HG03521 (cell line): Measurements from ENCODE around the gene ACTR3C.
A peak's percentile ranks its signal among the peaks of the same experiment; 100 is the strongest.
"Not testable (repeated sequence)": the region's sequence is repeated elsewhere in the genome, so short reads cannot be mapped to it uniquely, and the experiment has no call there.

Experiments used
- ATAC-seq: cut with Tn5 transposase; IDR thresholded peaks from one replicate; pipeline ENCODE4 v1.9.1; 2021; ENCODE audit warnings: mild to moderate bottlenecking, moderate library complexity; ENCODE audit not compliant: unreplicated experiment

ACTR3C gene

DNA sequence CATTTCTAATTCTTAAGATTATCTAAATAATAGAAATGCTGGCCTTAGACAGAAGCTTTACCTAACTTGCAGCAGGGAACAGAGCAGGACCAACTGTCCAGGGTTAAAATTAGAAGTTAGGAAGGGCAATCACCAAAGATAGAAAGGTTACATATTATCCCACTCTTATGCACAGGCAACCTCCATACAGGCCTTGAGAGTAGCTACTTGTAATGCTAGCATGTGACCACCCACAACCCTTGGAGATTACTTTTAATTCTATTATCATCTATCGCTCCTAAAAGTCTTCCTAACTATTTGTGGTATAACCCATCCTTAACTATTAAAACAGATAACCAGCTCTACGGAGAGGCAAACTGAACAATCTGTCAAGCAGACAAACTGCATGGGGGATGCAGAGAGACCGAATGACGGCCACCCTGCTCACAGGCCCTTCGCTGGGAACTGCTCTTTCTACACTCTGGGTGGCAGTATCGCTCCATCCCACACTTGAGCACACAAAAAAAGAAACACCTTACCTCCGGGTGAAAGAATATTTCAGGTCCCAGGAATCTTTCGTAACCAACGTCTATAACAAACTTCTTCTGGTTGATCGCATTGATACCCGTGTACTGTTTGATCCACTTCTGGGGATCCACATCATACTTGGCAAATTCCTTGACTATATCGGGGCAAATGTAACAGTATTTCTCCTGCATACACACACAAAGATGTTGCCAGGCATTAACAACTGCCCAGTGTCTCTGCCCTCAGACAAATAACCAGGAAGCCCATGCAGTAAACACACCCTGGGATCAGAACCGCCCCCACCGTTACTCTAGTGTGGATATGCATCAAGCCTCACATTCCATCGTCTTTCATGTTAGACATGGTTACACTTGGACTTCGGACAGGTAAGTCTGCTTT lies 37.2 kb downstream of the ACTR3C start:
- peak; percentile 50 for ATAC-seq

DNA sequence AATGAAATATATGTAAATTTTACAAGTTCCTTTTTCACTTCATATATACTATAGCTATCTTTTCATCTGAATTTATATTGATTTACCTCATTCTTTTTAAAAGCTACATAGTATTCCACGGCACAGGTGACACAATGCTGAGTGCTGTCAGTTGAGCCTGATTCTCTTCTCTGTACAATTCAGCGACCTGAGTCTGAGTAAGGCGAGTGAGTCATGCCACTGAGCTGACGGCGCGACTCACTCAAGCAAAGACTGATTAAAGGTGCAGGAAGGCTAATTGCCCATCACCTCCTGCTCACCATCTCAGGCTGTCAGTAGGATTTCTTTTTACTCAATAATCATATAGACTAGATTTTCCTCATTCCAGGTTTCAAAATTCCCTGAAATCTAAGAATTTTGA lies 39.7 kb downstream of the ACTR3C start:
- ATAC-seq, result not testable (repeated sequence)

DNA sequence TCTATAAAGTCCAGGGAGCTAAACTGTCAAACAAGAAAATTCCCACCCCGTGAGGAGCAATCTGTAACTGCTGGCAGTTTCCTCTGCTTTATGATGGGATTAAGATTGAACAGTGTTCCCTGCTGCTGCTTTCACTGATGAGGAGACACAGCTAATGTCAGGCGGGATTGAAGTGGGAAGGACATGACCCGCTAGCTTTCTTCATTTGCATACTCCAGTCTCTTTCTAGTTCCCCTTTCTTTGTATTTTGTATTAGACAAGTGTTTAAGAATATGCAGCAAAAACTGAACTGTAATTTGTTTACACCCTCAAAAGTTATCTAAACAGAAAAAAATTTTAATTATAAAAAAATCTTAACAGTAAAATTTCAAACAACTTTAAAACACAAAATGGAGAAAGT lies 40.2 kb downstream of the ACTR3C start:
- not testable (repeated sequence) for ATAC-seq

DNA sequence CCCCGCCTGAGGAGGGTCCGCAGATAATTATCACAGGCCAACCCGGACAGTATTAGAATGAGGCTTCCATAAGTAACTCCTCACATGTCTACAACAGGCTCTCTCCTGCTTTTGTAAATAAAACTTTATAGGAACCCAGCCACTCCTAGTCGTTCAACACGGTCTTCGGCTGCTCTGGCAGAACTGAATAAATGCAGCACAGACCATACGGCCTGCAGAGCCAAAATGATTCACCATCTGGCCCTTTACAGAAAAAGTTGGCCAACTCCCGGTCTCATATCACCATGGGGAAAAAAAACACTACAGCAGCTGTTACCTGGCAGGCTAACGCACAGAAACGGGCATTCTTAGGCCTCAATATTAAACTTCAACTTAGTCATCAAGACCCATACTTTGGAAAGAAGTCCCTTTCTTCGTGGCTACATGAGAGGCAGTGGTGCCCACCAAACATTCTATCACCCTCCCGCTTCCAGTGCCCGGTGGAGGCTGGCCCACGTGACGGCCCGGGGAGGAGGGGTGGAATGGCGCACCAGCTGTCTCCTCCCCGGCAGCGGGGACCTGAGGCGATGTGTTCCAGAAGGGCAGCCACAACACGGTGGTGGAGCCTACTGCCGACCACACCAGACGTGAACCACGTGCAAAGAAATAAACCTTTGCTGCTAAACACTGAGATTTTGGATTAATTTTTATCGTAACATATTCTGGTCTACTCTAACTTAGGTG lies 41.5 kb downstream of the ACTR3C start:
- not testable (repeated sequence) for ATAC-seq

DNA sequence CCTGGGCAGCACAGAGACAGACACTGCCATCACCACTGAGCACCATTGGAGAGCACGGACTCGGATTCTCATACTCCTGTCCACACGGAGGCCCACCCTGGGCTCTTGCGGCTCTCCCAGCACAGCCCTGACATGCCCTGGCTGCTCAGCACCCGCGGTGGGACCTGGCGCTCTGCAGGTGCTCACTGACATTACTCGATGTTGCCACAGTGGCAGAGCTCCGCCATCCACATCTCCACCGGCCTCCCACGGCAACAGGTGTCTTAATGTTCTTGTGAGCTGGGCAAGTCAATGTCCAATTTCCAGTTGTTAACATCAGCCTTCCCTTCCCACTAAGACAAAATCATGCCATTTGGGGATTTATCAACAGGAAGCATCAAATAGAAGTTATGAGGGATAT lies 45.0 kb downstream of the ACTR3C start:
- not testable (repeated sequence) for ATAC-seq

DNA sequence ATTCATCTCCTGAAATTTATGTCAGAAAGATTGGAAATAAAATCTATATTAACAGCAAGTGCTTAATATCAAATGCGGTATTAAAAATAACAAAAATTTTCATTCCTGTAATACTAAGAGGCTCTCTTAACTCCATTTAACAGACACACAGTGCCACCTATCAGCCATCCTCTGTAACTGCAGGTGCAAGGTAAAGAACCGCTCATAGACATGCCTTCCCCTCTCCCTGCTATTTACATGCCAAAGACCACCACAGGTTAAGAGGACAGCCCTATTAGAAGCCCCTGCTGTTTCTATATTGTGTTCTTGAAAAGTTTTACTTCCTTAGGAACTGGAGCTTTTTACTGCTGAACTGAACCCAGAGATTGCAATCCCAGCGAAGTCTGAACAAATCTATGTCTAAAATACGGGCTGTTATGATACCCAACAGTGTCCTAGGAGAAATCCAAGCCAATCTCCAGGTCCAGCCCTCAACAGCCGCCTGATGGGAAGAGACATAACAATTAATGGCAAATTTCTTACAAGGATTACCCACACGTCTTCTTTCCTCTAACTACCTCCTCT lies 47.1 kb downstream of the ACTR3C start:
- not testable (repeated sequence) for ATAC-seq

DNA sequence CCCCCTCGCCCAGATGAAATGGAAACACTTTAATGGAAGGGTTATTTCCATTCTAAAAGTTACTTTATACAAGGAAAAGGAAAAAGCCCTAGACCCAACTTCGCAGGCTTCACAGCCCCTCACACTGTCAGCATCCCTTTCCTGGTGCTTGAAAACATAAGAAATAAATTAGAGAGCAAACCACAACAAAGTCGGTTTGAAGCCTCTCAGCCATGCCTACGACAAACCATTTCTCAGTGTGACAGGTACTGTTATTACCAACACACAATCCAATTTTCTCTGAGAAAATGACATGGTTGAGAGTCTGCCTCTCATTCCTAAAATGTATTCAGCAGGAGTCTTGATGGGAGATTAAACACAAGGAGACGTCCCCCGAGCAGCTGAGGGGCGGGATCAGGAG lies 51.4 kb downstream of the ACTR3C start:
- ATAC-seq, result not testable (repeated sequence)

DNA sequence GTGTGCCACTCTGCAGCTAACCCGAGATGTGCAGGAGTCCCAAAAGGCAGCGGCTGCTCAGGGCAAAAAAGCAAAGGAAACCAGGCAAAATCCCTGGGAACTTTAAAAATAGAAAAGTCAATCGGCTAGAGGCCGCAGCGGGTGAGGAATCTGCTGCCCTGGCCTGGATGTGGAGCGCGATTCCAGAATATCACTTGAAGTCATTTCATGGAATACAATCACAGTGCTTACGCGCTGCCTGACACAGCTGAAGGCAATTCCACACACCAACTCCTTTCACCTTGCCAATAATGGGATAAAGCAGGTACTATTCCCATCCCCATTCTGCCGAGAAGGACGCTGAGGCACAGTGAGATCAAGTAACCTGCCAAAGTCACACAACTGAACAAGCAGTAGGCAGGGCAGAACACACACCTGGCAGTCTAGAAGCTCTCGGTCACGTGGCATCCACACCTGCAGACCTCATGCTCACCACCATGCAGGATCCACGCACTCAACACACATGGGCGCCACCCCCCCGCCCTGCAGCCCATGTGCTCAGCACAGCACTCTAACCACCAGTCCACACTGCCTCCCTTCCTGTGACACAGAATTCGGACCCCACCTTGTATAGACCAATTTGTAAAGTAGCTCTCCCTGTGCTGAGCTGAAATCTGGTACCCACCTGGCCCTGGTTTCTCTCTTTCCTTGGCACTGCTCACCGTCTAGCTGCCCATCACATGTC lies 53.1 kb downstream of the ACTR3C start:
- ATAC-seq, result not testable (repeated sequence)

DNA sequence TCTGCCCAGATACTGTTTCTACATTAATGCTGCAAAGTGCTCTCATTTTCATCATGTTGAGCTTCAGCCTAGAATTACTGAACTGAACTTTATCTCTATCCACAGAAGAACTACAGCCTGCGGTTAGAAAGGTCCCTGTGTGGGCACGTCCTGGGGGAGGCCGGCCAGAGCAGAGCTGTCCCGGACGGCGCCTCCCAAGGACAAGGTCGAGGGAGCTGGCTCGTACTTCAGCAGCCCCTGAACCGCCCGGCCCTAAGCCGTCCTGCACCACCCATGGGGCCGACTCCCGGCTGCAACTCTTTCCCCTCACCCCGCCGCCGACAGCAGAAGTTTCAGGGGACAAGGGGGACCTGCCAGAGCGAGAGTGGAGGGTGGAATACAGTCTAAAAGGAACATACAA lies 54.5 kb downstream of the ACTR3C start:
- ATAC-seq, result not testable (repeated sequence)

DNA sequence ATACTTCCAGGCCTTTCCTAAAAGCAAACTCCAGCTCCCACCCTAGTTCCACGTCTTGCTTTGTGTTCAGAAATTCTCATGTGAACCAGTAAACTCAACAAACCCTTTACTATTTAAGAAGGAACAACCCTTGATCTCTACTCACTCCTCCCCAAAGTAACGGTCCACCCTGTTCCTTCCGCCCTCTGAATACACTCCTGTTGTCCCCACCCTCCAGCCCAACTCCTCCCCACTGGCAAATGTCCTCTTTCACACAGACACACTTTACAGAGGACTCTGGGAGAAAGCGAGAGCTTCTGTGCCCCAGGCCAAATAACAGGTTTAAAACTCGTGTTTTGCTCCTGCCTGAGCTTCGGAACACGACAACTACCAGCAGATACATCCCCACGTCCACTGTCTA lies 55.1 kb downstream of the ACTR3C start:
- ATAC-seq, result not testable (repeated sequence)

DNA sequence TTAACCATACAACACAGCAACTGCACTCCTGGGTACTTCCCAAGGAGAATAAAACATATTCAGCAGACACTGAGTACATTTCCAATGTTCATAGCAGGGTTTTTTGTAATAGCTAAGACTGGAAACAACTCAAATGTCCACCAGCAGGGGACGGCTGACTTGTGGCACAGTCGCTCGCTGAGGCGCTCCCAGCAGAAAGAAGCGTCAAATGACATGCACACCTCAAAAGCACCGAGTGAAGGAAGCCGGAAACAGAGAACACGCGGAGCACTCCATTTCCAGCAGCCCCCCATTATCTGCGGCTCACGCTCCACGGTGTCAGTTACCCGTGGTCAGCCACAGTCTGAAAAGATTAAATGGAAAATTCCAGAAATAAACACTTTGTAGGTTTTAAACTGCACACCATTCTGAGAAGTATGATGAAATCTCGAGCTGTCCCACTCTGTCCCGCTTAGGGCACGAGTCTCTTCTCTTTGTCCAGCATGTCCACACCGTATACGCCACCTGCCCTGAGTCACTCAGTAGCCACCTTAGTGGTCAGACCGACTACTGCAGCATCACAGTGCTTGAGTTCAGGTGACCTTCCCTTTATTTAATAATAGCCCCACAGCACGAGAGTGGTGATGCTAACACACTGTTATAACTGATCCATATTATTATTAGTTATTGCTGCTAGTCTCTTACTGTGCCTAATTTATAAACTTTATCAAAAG lies 56.2 kb downstream of the ACTR3C start:
- not testable (repeated sequence) for ATAC-seq

DNA sequence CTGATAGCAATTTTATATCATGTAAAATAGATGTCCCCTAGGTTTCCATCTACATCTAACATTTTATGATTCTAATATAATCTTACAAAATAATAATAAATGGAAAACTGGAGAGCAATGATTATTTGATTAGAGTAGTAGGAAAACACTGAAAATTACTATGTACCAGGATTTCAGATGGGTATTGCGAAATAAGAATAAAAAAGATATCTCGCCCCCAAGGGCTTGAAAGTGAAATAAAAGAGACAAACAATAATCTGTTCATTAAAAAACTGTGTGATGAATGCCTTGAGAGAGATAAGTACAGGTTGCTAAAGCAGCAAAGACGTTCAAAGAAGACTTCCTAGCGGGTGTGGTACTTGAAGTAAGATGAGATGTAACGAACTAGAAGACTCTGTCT lies 60.7 kb downstream of the ACTR3C start:
- not testable (repeated sequence) for ATAC-seq

DNA sequence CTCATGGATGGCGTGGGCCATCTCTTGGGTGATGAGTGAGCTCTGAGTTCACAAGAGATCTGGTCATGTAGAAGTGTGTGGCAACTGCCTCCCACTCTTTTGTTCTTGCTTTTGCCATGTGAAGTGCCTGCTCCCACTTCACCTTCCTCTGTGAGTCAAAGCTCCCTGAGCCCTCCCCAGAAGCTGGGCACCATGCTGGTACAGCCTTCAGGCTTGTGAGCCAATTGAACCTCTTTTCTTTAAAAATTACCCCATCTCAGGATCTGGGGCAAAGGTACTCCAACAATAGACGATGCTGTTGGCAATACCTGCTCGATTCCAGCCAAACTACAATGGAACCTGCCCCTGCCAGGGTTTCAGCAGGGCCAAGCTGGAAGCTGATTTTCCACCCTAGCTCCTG lies 75.6 kb downstream of the ACTR3C start:
- ATAC-seq, result not testable (repeated sequence)

DNA sequence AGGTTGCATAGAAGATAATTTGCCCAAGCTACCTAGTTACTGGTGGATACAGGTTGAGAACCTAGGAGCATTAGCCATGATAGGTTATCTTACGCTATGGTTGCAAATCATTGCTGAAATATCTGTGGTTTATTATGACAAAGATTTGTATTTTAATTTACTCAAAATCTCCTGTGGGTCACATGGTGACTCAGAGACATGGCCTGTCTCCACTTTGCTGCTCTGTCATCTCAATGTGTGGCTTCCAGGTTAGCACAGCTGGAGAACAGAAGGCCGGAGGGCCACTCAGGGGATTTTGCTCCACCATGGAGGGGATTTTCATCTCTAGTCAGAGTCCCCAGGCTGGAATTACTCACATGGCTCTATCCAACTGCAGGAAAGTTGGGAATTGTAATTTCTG lies 78.1 kb downstream of the ACTR3C start:
- ATAC-seq, result not testable (repeated sequence)

DNA sequence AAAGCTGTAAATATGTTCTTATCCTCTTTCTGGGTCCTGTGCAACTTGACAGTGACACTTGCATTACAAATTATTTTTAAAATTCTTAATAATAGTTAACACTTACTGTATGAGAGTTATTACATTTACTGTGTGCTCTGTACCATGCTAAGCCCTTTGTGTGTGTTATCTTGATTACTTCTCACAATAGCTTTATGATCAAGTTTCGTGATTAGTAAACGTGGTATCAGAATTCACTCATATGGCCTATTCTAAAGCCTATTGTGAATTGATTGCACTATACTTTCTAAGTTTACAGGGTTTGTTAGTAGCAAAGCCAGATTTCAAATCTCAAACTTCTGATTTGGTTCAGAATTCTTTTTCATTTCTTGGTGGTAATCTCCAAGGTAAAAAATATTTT lies 80.4 kb downstream of the ACTR3C start:
- ATAC-seq, result not testable (repeated sequence)

DNA sequence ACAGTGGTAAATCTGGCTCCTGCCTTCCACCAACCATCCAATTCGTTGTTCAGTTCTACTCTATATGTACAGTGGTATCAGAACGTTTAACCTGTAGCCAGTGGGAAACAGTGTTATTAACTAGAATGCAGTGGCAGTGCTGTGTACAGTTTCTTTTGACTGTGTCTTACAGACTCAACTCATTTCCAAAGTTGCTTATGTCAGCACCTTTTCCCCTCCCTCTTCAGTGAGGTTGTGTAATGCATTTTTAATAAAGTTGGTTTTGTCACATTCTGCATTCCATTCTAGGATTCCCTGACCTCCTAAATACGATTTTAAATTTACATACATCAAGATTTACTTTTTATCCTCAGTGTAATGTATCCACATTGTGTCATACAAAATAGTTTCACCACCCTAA lies 97.9 kb downstream of the ACTR3C start:
- not testable (repeated sequence) for ATAC-seq

DNA sequence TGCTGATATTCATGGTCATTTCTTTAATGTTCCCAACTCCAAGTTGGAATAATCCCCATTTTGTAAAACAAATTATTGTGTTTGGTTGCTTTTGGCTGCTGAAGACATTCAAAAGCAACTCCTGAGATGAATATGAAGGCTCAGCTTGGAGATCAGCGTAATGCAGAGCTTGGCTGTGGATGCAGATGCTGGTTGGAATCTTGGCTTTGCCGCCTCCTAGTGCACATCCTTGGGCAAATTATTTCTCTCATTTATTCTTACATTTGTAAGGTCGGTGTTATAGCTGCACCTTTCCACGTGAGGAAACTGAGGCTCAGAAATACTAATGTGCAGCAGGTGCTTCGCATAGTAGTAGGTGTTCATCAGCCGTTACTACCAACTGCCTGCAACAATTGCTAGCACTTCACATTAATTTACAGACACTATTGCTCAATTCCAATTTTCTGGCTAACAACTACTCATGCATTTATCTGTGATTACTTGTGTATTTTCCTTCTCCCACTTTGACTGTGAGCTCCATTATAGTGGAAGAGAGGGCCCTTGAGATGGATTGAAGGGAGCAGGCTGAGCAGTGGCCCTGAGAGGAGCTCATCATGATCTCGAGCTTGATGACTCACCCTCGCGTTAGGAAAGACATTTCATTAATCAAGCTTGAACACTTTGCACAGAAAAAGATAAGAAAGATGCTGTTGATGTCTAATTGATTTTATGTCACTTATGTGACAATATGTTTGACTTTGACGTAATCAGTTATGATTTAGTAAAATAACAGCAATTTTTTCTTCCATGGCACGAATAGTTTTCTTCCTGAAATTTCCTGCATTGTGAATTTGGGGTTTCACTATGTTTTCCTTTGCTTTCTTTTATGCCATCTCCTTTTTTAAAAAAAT lies 101.0 kb downstream of the ACTR3C start:
- ATAC-seq, result not testable (repeated sequence)

DNA sequence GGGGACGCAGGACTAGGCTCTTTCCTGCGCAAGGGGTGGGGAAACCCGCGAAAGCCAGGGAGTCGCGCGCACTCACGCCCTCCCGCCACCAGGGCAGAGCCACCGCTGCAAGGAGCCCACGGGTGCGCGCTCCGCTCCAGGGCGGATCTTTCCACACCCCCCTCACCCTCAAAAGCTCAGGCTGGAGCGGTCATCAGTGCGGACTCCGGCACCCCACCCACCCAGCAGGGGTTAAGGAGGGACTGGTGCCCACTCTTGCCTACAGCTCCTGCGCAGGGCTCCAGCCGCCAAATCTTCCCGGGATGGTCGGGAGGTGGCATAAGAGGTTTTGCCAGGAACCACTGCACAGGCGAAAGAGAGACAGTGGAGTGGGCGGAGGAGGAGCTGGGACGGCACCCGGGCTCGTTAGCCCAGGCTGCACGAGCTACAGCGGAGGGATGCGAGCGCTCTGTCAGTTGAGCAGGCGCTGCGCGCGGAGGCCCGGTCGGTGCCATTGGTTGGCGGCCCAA lies 102.6 kb downstream of the ACTR3C start:
- not testable (repeated sequence) for ATAC-seq
